GM12875 (cell line): ENCODE data around the gene RNF212.

Experiments used
- H3K4me3 ChIP-seq: one replicate; pipeline ENCODE4 v1.5.1; 2011; ENCODE audit warnings: low read depth, low read length, control low read depth
- CTCF ChIP-seq: IDR thresholded peaks from 2 replicates; pipeline ENCODE4 v1.5.1; 2011; ENCODE audit warnings: low read depth, mild to moderate bottlenecking, control low read depth, inconsistent platforms, low read length, moderate library complexity, borderline replicate concordance; ENCODE audit not compliant: insufficient read depth

Gene RNF212

GRCh38 chr4:1027915-1028238, 85.5 kb downstream of the RNF212 start:
- H3K4me3 ChIP-seq: no peak overlapping the region
- TF ChIP-seq CTCF: no peak

GRCh38 chr4:1027219-1027914, 86.0 kb downstream of the RNF212 start:
- TF ChIP-seq CTCF: no peak
- H3K4me3 ChIP-seq: no peak overlapping the region

- TF ChIP-seq CTCF: no peak
- H3K4me3 ChIP-seq: no peak overlapping the region
These were observed 87.2 kb downstream of the RNF212 start for GRCh38 chr4:1026115-1026514.

GRCh38 chr4:1024882-1025545, 88.3 kb downstream of the RNF212 start:
- no peak overlapping the region for H3K4me3 ChIP-seq
- no peak for TF ChIP-seq CTCF

- no peak for TF ChIP-seq CTCF
- H3K4me3 ChIP-seq: no peak overlapping the region
These were observed 89.2 kb downstream of the RNF212 start for GRCh38 chr4:1023895-1024740.

GRCh38 chr4:1023075-1023640, 90.2 kb downstream of the RNF212 start:
- H3K4me3 ChIP-seq: no peak overlapping the region
- no peak for TF ChIP-seq CTCF
